PC-9 (cell line): ENCODE measurements around the gene A2ML1. TPM values are rescaled to one million over a fixed set of nuclear protein-coding genes. Genes with fewer than 3 reads are reported as not detected.
A peak's percentile ranks its signal among the peaks of the same experiment; 100 is the strongest.

Experiments
- BruUV-seq: library from RNA; stranded (reverse); fragments of 400-500 nt; replicated peaks from 2 replicates; lab custom pipeline; 2021; lab: Mats Ljungman, UMichigan
- CTCF ChIA-PET: fragments of 300-600 bp; sonication (Branson Sonifier 250); formaldehyde crosslinking; loops from one replicate; lab custom pipeline; 2022; ENCODE audit warnings: antibody characterized with exemption; lab: Charles Lee
- POLR2A ChIA-PET: fragments of 300-600 bp; sonication (Branson Sonifier 250); formaldehyde crosslinking; loops from one replicate; lab custom pipeline; 2022; ENCODE audit warnings: antibody characterized with exemption; ENCODE audit not compliant: unreplicated experiment; lab: Charles Lee
- DNase-seq, 2 experiments: peaks; one replicate each; pipeline versions ENCODE4 v3.0.0 to v3.0.0-alpha.2; 2015 to 2022; ENCODE audit warnings: mixed read lengths in 1 of 2
- H2AFZ ChIP-seq: fragments of 200-600 bp; sonication (generic); 2 replicates; pipeline ENCODE4 v1.8.1; 2017; ENCODE audit warnings: antibody characterized with exemption
- H3F3A ChIP-seq: fragments of 200-600 bp; sonication (generic); 2 replicates; pipeline ENCODE4 v1.8.1; 2017; ENCODE audit warnings: antibody characterized with exemption, mild to moderate bottlenecking, low read depth; ENCODE audit not compliant: insufficient read depth
- H3K27ac ChIP-seq: fragments of 200-600 bp; sonication (generic); 2 replicates; pipeline ENCODE4 v1.6.1; 2016; ENCODE audit warnings: mixed run types
- H3K27me3 ChIP-seq: fragments of 200-600 bp; sonication (generic); 2 replicates; pipeline ENCODE4 v1.6.1; 2016; ENCODE audit warnings: low read depth, mixed run types; ENCODE audit not compliant: insufficient read depth
- H3K36me3 ChIP-seq: fragments of 200-600 bp; sonication (generic); 2 replicates; pipeline ENCODE4 v1.6.1; 2016; ENCODE audit warnings: low read depth, mixed run types
- H3K4me1 ChIP-seq: fragments of 200-600 bp; sonication (generic); replicated peaks from 2 replicates; pipeline ENCODE4 v1.6.1; 2016; ENCODE audit warnings: mixed run types; ENCODE audit not compliant: insufficient read depth
- H3K4me2 ChIP-seq: fragments of 200-600 bp; sonication (generic); 2 replicates; pipeline ENCODE4 v1.6.1; 2017; ENCODE audit warnings: mixed run types
- H3K4me3 ChIP-seq: fragments of 200-600 bp; sonication (generic); 2 replicates; pipeline ENCODE4 v1.6.1; 2016; ENCODE audit warnings: mixed run types
- H3K79me2 ChIP-seq: fragments of 200-600 bp; sonication (generic); 2 replicates; pipeline ENCODE4 v1.6.1; 2017; ENCODE audit warnings: low read depth, mixed run types
- H3K9me2 ChIP-seq: fragments of 200-600 bp; sonication (generic); 2 replicates; pipeline ENCODE4 v1.8.1; 2017; ENCODE audit warnings: mild to moderate bottlenecking; ENCODE audit not compliant: insufficient read depth
- H3K9me3 ChIP-seq: fragments of 200-600 bp; sonication (generic); 2 replicates; pipeline ENCODE4 v1.8.1; 2016; ENCODE audit warnings: low read depth; ENCODE audit not compliant: insufficient read depth
- H4K20me1 ChIP-seq: fragments of 200-600 bp; sonication (generic); 2 replicates; pipeline ENCODE4 v1.8.1; 2017; ENCODE audit not compliant: insufficient read depth
- EZH2 ChIP-seq: fragments of 200-600 bp; sonication (generic); IDR thresholded peaks from 2 replicates; pipeline ENCODE4 v1.8.0; 2017; ENCODE audit warnings: antibody characterized with exemption, low read depth
- intact Hi-C: fragments of 100-400 bp; cut with micrococcal nuclease; formaldehyde crosslinking; loops from one replicate; pipeline ENCODE4 v1.10.0; 2022; ENCODE audit not compliant: unreplicated experiment
- total RNA-seq: library from RNA; stranded (reverse); gene quantifications from 2 replicates; pipeline ENCODE4 v1.2.3, GENCODE V29; 2021
- TF ChIP-seq, protein P1 (sequence below): fragments of 200-600 bp; sonication (generic); conservative IDR thresholded peaks from 2 replicates; pipeline ENCODE4 v1.6.1; 2017; ENCODE audit warnings: mixed run types, antibody characterized with exemption, mild to moderate bottlenecking, moderate library complexity

The A2ML1 gene
- total RNA-seq, 1 experiment from 2014 or later: 17.3 TPM

DNA sequence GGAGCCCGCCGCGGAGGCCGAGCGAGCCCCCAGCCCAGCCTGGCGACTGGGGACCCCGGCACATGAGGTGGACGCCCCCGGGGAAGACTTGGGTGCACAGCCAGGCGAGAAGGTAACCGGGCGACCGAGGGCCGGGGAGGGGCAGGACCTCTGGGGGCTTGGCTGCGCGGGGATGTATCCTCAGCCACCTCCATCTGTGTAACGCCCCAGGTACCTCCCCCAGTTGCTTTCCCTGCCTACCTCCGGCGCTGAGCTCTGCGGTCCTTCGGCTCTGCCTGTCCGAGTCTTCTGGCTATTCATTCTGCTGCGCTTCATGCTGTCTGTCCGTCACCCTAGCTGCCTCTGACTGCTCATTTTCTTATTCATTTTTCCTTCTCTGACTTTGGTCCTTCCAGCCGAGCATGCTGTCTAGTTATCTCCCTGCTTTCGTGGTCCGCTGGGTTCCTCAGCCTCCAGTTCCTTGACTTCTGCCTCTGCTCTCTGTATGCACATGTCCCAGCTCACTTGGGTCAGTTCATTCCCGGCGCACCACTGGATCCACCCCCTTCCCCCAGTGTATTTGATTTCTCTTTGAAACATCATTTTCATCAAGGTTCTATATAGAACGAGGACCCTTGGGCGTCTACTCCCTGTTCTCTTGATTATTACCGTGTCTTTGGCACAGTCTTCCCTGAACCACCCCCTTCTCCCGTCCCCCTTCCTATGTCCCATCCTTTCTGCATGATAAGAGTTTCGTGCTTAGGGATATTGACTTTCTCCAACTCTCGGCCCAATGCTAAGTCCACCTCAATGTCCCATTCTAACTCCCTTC is 92.5 kb downstream of the A2ML1 start:
- peak; percentile 68 to 88 for DNase-seq
- Histone ChIP-seq H3K36me3 (no peaks in the 10 kb centered on the region), H3K9me2 (no peaks in the 10 kb centered on the region), H2AFZ (peak overlapping the region; percentile 97), H3K9me3 (no peaks in the 10 kb centered on the region), H3K27me3 (no peaks in the 10 kb centered on the region), H3F3A (peaks cover 35% of the 10 kb centered on the region), H4K20me1 (no peaks in the 10 kb centered on the region), H3K4me1 (peaks cover 57% of the 10 kb centered on the region), H3K79me2 (peaks cover 8% of the 10 kb centered on the region; the same call in 1 of the 2 replicates), H3K4me3 (peak overlapping the region; percentile 93), H3K27ac (no peak overlapping the region), H3K4me2 (peak overlapping the region; percentile 92)
- ChIA-PET CTCF (interaction anchor here (0.6 to 1.2 kb wide), 4 partner anchors 24 to 258 kb away, joined by 3 to 7 read pairs (median 6); partner anchors contain the start of gene M6PR), POLR2A (interaction anchor here (0.5 to 1.0 kb wide), 9 partner anchors 25 to 1106 kb away, joined by 3 to 6 read pairs (median 3); partner anchors contain the start of genes A2ML1 and M6PR)
- intact Hi-C loops: loop anchor here (10.0 kb wide), 1 partner anchor 90 kb away; the partner anchor contains the start of gene A2ML1
- TF ChIP-seq, protein P1, sequence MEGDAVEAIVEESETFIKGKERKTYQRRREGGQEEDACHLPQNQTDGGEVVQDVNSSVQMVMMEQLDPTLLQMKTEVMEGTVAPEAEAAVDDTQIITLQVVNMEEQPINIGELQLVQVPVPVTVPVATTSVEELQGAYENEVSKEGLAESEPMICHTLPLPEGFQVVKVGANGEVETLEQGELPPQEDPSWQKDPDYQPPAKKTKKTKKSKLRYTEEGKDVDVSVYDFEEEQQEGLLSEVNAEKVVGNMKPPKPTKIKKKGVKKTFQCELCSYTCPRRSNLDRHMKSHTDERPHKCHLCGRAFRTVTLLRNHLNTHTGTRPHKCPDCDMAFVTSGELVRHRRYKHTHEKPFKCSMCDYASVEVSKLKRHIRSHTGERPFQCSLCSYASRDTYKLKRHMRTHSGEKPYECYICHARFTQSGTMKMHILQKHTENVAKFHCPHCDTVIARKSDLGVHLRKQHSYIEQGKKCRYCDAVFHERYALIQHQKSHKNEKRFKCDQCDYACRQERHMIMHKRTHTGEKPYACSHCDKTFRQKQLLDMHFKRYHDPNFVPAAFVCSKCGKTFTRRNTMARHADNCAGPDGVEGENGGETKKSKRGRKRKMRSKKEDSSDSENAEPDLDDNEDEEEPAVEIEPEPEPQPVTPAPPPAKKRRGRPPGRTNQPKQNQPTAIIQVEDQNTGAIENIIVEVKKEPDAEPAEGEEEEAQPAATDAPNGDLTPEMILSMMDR: no peak
- TF ChIP-seq EZH2: no peak
- TSS peak; percentile 33 for BruUV-seq

DNA sequence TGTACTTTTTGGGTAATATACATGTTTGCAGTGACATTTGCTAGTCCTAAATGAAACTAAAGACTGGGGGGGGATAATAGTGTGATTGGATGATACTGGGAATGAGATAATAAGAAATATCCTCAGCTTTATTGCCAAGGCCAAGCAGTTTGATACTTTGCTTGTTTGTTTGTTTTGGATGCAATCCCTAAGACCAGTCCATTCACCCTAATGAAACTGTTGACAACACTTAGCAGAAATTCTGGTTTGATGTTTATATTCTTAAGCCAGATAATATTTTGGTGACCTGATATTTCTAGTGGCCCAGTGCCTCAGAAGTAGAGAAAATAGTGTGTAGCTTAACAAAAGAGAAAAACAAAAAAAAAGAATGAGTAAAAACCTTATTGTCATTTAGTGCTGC is 93.7 kb downstream of the A2ML1 start:
- no peaks in the 10 kb centered on the region for H3K36me3 ChIP-seq
- peaks cover 30% of the 10 kb centered on the region for H3F3A ChIP-seq
- peaks cover 8% of the 10 kb centered on the region; the same call in 1 of the 2 replicates for H3K79me2 ChIP-seq
- no peak overlapping the region for H3K4me3 ChIP-seq
- no peaks in the 10 kb centered on the region for H4K20me1 ChIP-seq
- H3K27ac ChIP-seq: no peak overlapping the region
- ChIA-PET CTCF (interaction anchor here (1.1 kb wide), 1 partner anchor 33 kb away, joined by 4 read pairs; the partner anchor contains the start of gene M6PR), POLR2A (interaction anchor here (0.7 kb wide), 2 partner anchors 57 to 97 kb away, joined by 3 read pairs; no protein-coding TSS in a partner anchor)
- no TSS peak for BruUV-seq
- H3K9me3 ChIP-seq: no peaks in the 10 kb centered on the region
- intact Hi-C loops: loop anchor here (10.0 kb wide), 1 partner anchor 91 kb away; the partner anchor contains the start of gene A2ML1
- peaks cover 48% of the 10 kb centered on the region for H3K4me1 ChIP-seq
- H2AFZ ChIP-seq: no peak overlapping the region
- H3K4me2 ChIP-seq: peak overlapping the region; percentile 92
- H3K9me2 ChIP-seq: no peaks in the 10 kb centered on the region
- no peaks in the 10 kb centered on the region for H3K27me3 ChIP-seq
- no peak for DNase-seq
- TF ChIP-seq, protein P1: no peak

GRCh38 chr12:8917031-8917430 is 94.6 kb downstream of the A2ML1 start:
- DNase-seq: no peak
- Histone ChIP-seq H3K9me2 (no peaks in the 10 kb centered on the region), H3K27me3 (no peaks in the 10 kb centered on the region), H2AFZ (no peak overlapping the region), H3K4me3 (no peak overlapping the region), H3K9me3 (no peaks in the 10 kb centered on the region), H3K79me2 (peaks cover 8% of the 10 kb centered on the region; the same call in 1 of the 2 replicates), H3K27ac (no peak overlapping the region), H3F3A (peaks cover 21% of the 10 kb centered on the region), H3K4me2 (no peak overlapping the region), H4K20me1 (no peaks in the 10 kb centered on the region), H3K36me3 (no peaks in the 10 kb centered on the region), H3K4me1 (peaks cover 39% of the 10 kb centered on the region)
- no peak for TF ChIP-seq EZH2
- TF ChIP-seq, protein P1: no peak
- intact Hi-C loops: loop anchor here (10.0 kb wide), 1 partner anchor 92 kb away; the partner anchor contains the start of gene A2ML1
- ChIA-PET CTCF (interaction anchor here (1.1 kb wide), 1 partner anchor 32 kb away, joined by 4 read pairs; the partner anchor contains the start of gene M6PR), POLR2A (interaction anchor here (0.6 to 0.7 kb wide), 3 partner anchors 32 to 308 kb away, joined by 3 to 4 read pairs (median 3); partner anchors contain the start of gene M6PR)
- no TSS peak for BruUV-seq
